SK-N-SH treated with all-trans-retinoic acid at 6 μM for 48 hours (cell line): ENCODE results near the gene GLT6D1.

ENCODE experiments used
- ATAC-seq: fragments of 200-7000 bp; cut with Tn5 transposase; 3 replicates; pipeline ENCODE4 v1.9.1; 2020; ENCODE audit warnings: mild to moderate bottlenecking, moderate library complexity
- ARNTL ChIP-seq: fragments of 450-650 bp; formaldehyde crosslinking; IDR thresholded peaks from 2 replicates; pipeline ENCODE4 v1.5.0; 2020; ENCODE audit warnings: low read depth, mild to moderate bottlenecking, moderate library complexity, borderline replicate concordance
- BACH2 ChIP-seq: fragments of 250-450 bp; sonication (Bioruptor Pico); IDR thresholded peaks from 2 replicates; pipeline ENCODE4 v1.9.0; 2021; ENCODE audit warnings: mild to moderate bottlenecking, borderline replicate concordance
- CSDC2 ChIP-seq: fragments of 250-450 bp; sonication (Bioruptor Pico); IDR thresholded peaks from 2 replicates; pipeline ENCODE4 v1.5.0; 2020; ENCODE audit warnings: mild to moderate bottlenecking, moderate library complexity
- ESRRG ChIP-seq: fragments of 250-450 bp; sonication (Bioruptor Pico); IDR thresholded peaks from 2 replicates; pipeline ENCODE4 v1.6.1; 2021; ENCODE audit warnings: mild to moderate bottlenecking
- PPARA ChIP-seq: fragments of 250-450 bp; sonication (Bioruptor Pico); IDR thresholded peaks from 2 replicates; pipeline ENCODE4 v1.5.0; 2020; ENCODE audit warnings: mild to moderate bottlenecking, borderline replicate concordance
- RARB ChIP-seq: fragments of 250-450 bp; sonication (Bioruptor Pico); IDR thresholded peaks from 2 replicates; pipeline ENCODE4 v1.8.0; 2021; ENCODE audit warnings: mild to moderate bottlenecking, moderate library complexity
- SNAI2 ChIP-seq: fragments of 250-450 bp; sonication (Bioruptor Pico); IDR thresholded peaks from 2 replicates; pipeline ENCODE4 v1.5.0; 2020; ENCODE audit warnings: mild to moderate bottlenecking, moderate library complexity
- TCF4 ChIP-seq: fragments of 250-450 bp; sonication (Bioruptor Pico); IDR thresholded peaks from 2 replicates; pipeline ENCODE4 v1.8.0; 2021; ENCODE audit warnings: mild to moderate bottlenecking, moderate library complexity, borderline replicate concordance
- TOX ChIP-seq: fragments of 250-450 bp; sonication (Bioruptor Pico); IDR thresholded peaks from 2 replicates; pipeline ENCODE4 v1.8.0; 2021; ENCODE audit warnings: mild to moderate bottlenecking, moderate library complexity, borderline replicate concordance
- ZC3H10 ChIP-seq: fragments of 250-450 bp; sonication (Bioruptor Pico); IDR thresholded peaks from 2 replicates; pipeline ENCODE4 v1.5.1; 2021; ENCODE audit warnings: mild to moderate bottlenecking, moderate library complexity
- ZFP3 ChIP-seq: fragments of 250-450 bp; sonication (Bioruptor Pico); IDR thresholded peaks from 2 replicates; pipeline ENCODE4 v1.5.0; 2020; ENCODE audit warnings: mild to moderate bottlenecking, moderate library complexity
- ZFP30 ChIP-seq: fragments of 450-650 bp; formaldehyde crosslinking; IDR thresholded peaks from 2 replicates; pipeline ENCODE4 v1.5.0; 2022; ENCODE audit warnings: mild to moderate bottlenecking, moderate library complexity
- ZNF565 ChIP-seq: fragments of 450-650 bp; formaldehyde crosslinking; conservative IDR thresholded peaks from 2 replicates; pipeline ENCODE4 v1.5.0; 2020; ENCODE audit warnings: low read depth, mild to moderate bottlenecking, moderate library complexity
- ZNF70 ChIP-seq: fragments of 450-650 bp; formaldehyde crosslinking; IDR thresholded peaks from 2 replicates; pipeline ENCODE4 v1.5.0; 2020; ENCODE audit warnings: mild to moderate bottlenecking, moderate library complexity
- ZNF8 ChIP-seq: fragments of 450-650 bp; formaldehyde crosslinking; IDR thresholded peaks from 2 replicates; pipeline ENCODE4 v1.5.0; 2020; ENCODE audit warnings: mild to moderate bottlenecking, moderate library complexity

GLT6D1 gene

GRCh38 chr9:135574331-135574730, 65.0 kb downstream of the GLT6D1 start:
- ATAC-seq, result no peak

More at GRCh38 chr9:135574331-135574730, 65.0 kb downstream of the GLT6D1 start:
- TF ChIP-seq ZNF70 (CRISPR knock-in tag) (no peak), BACH2 (CRISPR knock-in tag) (no peak), ZFP3 (CRISPR knock-in tag) (no peak), ARNTL (CRISPR knock-in tag) (no peak), SNAI2 (CRISPR knock-in tag) (no peak), ZNF8 (no peak), CSDC2 (CRISPR knock-in tag) (no peak), RARB (no peak), ZNF565 (no peak), TCF4 (no peak), ZC3H10 (CRISPR knock-in tag) (no peak), PPARA (no peak), TOX (no peak), ESRRG (CRISPR knock-in tag) (no peak), ZFP30 (no peak)
